Activated T-helper 17 cell treated with anti-CD3 and anti-CD28 coated beads, Interleukin-2, amount 50 U/mL, for 72 hours (primary cell): ENCODE results near the gene SSTR5. TPM values are rescaled to one million over a fixed set of nuclear protein-coding genes. Genes with fewer than 3 reads are reported as not detected.
"Not testable (repeated sequence)": the region's sequence is repeated elsewhere in the genome, so short reads cannot be mapped to it uniquely, and the experiment has no call there.

Experiments used
- ATAC-seq: fragments of 150-1000 bp; cut with Tn5 transposase; replicated peaks from 2 replicates; pipeline ENCODE4 v1.10.0; 2021; ENCODE audit warnings: mild to moderate bottlenecking, moderate library complexity
- H3K27ac Mint-ChIP-seq: one replicate; pipeline ENCODE4 v1.8.0; 2022; ENCODE audit warnings: mixed read lengths
- H3K27me3 Mint-ChIP-seq: one replicate; pipeline ENCODE4 v1.8.0; 2022; ENCODE audit warnings: mixed read lengths
- H3K36me3 Mint-ChIP-seq: one replicate; pipeline ENCODE4 v1.8.0; 2022; ENCODE audit warnings: low read depth, mild to moderate bottlenecking, mixed read lengths
- H3K4me1 Mint-ChIP-seq: one replicate; pipeline ENCODE4 v1.8.0; 2022; ENCODE audit warnings: mixed read lengths
- H3K4me3 Mint-ChIP-seq: one replicate; pipeline ENCODE4 v1.8.0; 2022; ENCODE audit warnings: mild to moderate bottlenecking, mixed read lengths
- H3K9me3 Mint-ChIP-seq: one replicate; pipeline ENCODE4 v1.8.0; 2022; ENCODE audit warnings: mixed read lengths
- total RNA-seq, 2 donors: library from RNA; stranded (reverse); gene quantifications; one replicate each; pipeline ENCODE4 v1.2.3, GENCODE V29; 2022

Gene SSTR5
- total RNA-seq, 2 donors from 2014 or later, result not detected

DNA sequence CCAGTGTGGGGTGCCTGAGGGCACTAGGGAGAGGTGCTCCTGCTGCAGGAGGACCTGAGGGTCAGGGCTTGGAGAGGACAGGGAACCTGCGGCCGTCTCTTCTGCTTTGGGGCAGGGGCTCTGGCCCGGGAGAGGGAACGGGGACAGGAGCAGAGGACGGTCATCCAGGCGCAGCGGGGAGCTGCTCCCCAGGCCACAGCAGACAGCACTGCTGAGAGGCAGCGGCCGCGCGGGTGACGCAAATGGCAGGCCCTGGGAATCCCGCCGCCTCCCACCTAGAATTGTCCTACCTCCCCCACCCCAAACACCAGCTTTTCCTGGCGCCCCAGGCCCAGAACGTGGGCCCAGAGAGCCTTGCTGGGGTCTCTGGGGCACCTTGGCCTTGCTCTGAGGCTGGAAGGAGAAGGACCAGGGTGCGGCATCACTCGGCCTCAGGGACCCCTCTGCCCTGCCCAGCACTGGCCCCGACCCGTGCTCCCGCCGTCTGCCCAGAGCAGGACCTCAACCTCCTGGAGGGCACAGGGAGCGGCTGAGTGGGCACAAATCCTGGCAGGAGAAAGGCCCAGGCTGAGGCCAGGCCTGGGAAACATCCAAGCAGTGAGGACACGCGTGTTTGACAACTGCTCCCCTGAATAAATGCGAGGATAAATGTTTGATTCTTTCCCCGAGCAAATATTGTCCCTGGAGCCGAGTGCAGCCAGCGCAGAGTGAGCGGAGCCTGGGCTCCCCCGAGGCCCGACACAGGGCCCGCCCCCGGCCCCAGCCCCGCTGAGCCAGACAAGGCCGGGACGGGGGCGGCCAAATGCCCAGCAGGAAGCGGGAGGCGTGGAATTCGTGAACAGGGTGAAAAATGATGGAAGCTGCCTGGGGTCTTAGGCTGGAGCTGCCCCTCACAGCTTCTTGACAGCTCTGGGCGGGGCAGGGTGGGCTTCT lies 8.5 kb downstream of the SSTR5 start:
- Mint-ChIP-seq H3K4me1 (no peaks in the 10 kb centered on the region), H3K27ac (no peak overlapping the region), H3K4me3 (no peak overlapping the region), H3K27me3 (peaks cover 22% of the 10 kb centered on the region), H3K36me3 (no peaks in the 10 kb centered on the region), H3K9me3 (peaks cover 5% of the 10 kb centered on the region)
- ATAC-seq, result no peak

GRCh38 chr16:1081734-1082265 lies 9.3 kb downstream of the SSTR5 start:
- no peak for ATAC-seq
- Mint-ChIP-seq H3K27ac (no peak overlapping the region), H3K4me3 (no peak overlapping the region), H3K27me3 (peaks cover 18% of the 10 kb centered on the region), H3K36me3 (no peaks in the 10 kb centered on the region), H3K4me1 (no peaks in the 10 kb centered on the region), H3K9me3 (peaks cover 5% of the 10 kb centered on the region)

GRCh38 chr16:1082266-1082951 lies 9.9 kb downstream of the SSTR5 start:
- peaks cover 5% of the 10 kb centered on the region for H3K9me3 Mint-ChIP-seq
- ATAC-seq, result no peak
- H3K27ac Mint-ChIP-seq, result no peak overlapping the region
- no peaks in the 10 kb centered on the region for H3K36me3 Mint-ChIP-seq
- no peak overlapping the region for H3K4me3 Mint-ChIP-seq
- peaks cover 18% of the 10 kb centered on the region for H3K27me3 Mint-ChIP-seq
- H3K4me1 Mint-ChIP-seq, result no peaks in the 10 kb centered on the region

- Mint-ChIP-seq H3K27me3 (peaks cover 18% of the 10 kb centered on the region), H3K4me3 (no peak overlapping the region), H3K36me3 (no peaks in the 10 kb centered on the region), H3K9me3 (peaks cover 5% of the 10 kb centered on the region), H3K27ac (no peak overlapping the region), H3K4me1 (no peaks in the 10 kb centered on the region)
- no peak for ATAC-seq
Measured at GRCh38 chr16:1082952-1083675, 10.6 kb downstream of the SSTR5 start.

GRCh38 chr16:1084971-1085370 lies 12.4 kb downstream of the SSTR5 start:
- Mint-ChIP-seq H3K4me1 (no peaks in the 10 kb centered on the region), H3K9me3 (peaks cover 5% of the 10 kb centered on the region), H3K4me3 (no peak overlapping the region), H3K36me3 (no peaks in the 10 kb centered on the region), H3K27me3 (peaks cover 18% of the 10 kb centered on the region), H3K27ac (no peak overlapping the region)
- no peak for ATAC-seq

- H3K36me3 Mint-ChIP-seq, H3K4me1 Mint-ChIP-seq, ATAC-seq, H3K4me3 Mint-ChIP-seq, H3K9me3 Mint-ChIP-seq, H3K27ac Mint-ChIP-seq: not testable (repeated sequence)
- peaks cover 18% of the 10 kb centered on the region for H3K27me3 Mint-ChIP-seq
Measured at GRCh38 chr16:1086443-1086842, 13.9 kb downstream of the SSTR5 start.

GRCh38 chr16:1088295-1089170 lies 16.0 kb downstream of the SSTR5 start:
- Mint-ChIP-seq H3K27me3 (peaks cover 13% of the 10 kb centered on the region), H3K27ac (no peak overlapping the region)

GRCh38 chr16:1089439-1089821 lies 16.9 kb downstream of the SSTR5 start:
- Mint-ChIP-seq H3K27me3 (peaks cover 8% of the 10 kb centered on the region), H3K27ac (no peak overlapping the region), H3K36me3 (no peaks in the 10 kb centered on the region), H3K9me3 (peaks cover 5% of the 10 kb centered on the region), H3K4me1 (no peaks in the 10 kb centered on the region), H3K4me3 (no peak overlapping the region)
- no peak for ATAC-seq

More at GRCh38 chr16:1088295-1089170, 16.0 kb downstream of the SSTR5 start:
- no peak for ATAC-seq
- Mint-ChIP-seq H3K4me1 (no peaks in the 10 kb centered on the region), H3K36me3 (no peaks in the 10 kb centered on the region), H3K9me3 (peaks cover 5% of the 10 kb centered on the region), H3K4me3 (no peak overlapping the region)

- Mint-ChIP-seq H3K27ac (no peak overlapping the region), H3K4me3 (no peak overlapping the region), H3K27me3 (peaks cover 7% of the 10 kb centered on the region), H3K9me3 (peaks cover 4% of the 10 kb centered on the region), H3K4me1 (no peaks in the 10 kb centered on the region), H3K36me3 (no peaks in the 10 kb centered on the region)
- no peak for ATAC-seq
Measured at GRCh38 chr16:1089822-1090619, 17.5 kb downstream of the SSTR5 start.

DNA sequence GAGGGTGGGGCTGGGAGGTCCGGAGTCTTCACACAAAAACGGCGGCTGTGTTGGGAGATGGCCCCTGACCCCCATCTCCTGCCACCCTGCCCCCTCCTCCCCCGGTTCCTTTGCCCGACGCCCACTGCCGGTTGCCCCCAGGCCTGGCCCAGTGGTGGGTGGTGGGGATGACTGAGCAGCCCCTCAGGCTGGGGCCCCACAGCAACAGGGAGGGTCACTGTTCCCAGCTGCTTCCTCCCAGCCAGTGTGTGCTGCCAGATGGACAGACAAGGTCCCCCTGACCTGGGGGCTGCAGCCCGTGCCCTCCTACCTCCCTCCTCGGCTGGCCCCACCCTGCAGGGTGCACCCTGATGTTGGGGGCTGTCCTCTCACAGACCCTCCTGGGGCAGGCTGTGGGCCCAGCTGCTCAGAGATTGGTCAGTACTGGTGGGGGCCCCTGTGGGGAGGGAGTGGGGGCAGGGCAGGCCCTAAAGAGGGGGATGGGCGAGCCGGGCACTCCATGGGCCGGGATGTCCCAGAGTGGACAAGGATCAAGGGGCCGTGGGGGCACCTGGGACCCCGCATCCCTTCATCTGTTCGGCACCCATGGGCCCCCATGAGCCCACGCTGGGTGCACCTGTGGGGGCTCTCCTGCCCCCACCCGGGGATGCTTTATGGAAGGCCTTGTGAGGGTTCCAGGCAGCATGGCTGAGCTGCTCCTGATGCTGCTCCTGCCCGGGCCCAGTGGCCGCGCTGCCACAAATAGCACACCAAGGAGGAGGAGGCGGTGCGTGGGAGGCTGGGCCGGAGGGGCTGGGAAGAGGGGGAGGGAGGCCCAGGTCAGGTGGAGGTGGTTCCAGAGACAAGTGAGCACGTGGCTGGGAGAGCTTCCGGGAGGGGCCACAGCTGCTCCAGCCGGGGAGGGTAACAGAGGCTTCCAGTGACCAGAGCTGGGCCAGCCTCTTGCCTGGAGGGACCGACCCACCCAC lies 18.4 kb downstream of the SSTR5 start:
- H3K9me3 Mint-ChIP-seq, result no peaks in the 10 kb centered on the region
- H3K27ac Mint-ChIP-seq, result no peak overlapping the region
- no peak overlapping the region for H3K4me3 Mint-ChIP-seq
- H3K36me3 Mint-ChIP-seq, result no peaks in the 10 kb centered on the region
- H3K27me3 Mint-ChIP-seq, result no peaks in the 10 kb centered on the region
- H3K4me1 Mint-ChIP-seq, result no peaks in the 10 kb centered on the region
- ATAC-seq, result no peak

- H3K36me3 Mint-ChIP-seq, result no peaks in the 10 kb centered on the region
- no peaks in the 10 kb centered on the region for H3K27me3 Mint-ChIP-seq
- no peak for ATAC-seq
- no peaks in the 10 kb centered on the region for H3K9me3 Mint-ChIP-seq
- H3K4me1 Mint-ChIP-seq, result no peaks in the 10 kb centered on the region
- H3K4me3 Mint-ChIP-seq, result no peak overlapping the region
- H3K27ac Mint-ChIP-seq, result no peak overlapping the region
Measured at GRCh38 chr16:1091992-1092552, 19.5 kb downstream of the SSTR5 start.

- H3K9me3 Mint-ChIP-seq, H3K27me3 Mint-ChIP-seq, ATAC-seq, H3K36me3 Mint-ChIP-seq, H3K4me3 Mint-ChIP-seq, H3K27ac Mint-ChIP-seq, H3K4me1 Mint-ChIP-seq: not testable (repeated sequence)
Measured at GRCh38 chr16:1092685-1093283, 20.2 kb downstream of the SSTR5 start.
